ENCODE results near the gene LRFN2. TPM values are rescaled to one million over a fixed set of nuclear protein-coding genes. Genes with fewer than 3 reads are reported as not detected.

LRFN2 gene
- total and polyA plus RNA-seq, 4 donors: under 0.01 to 0.01 TPM; not detected in 2

- 61% methylated on average over 2 of the region's 2 CpGs for WGBS
- no peaks in the 10 kb centered on the region for H3K36me3 ChIP-seq (ENCODE audit: control insufficient read depth in 4 of 4, insufficient read depth in 3 of 4, low read depth in 1 of 4, low read length in 3 of 4)
These were observed 215.5 kb downstream of the LRFN2 start for GRCh38 chr6:40371621-40372020.

More at GRCh38 chr6:40371621-40372020, 215.5 kb downstream of the LRFN2 start:
- H3K9ac ChIP-seq (ENCODE audit: low read depth in 1 of 2, low read length in 2 of 2): no peak overlapping the region
- no peak overlapping the region for H3K4me3 ChIP-seq (ENCODE audit: low read depth in 1 of 3, low read length in 3 of 3)
- H3K27me3 ChIP-seq (ENCODE audit: control insufficient read depth in 4 of 4, insufficient read depth in 4 of 4, low read length in 3 of 4): no peaks in the 10 kb centered on the region
- no peaks in the 10 kb centered on the region for H3K4me1 ChIP-seq (ENCODE audit: control insufficient read depth in 4 of 4, insufficient read depth in 4 of 4, low read length in 3 of 4)
- H3K27ac ChIP-seq (ENCODE audit: low read depth in 1 of 2, low read length in 2 of 2): no peak overlapping the region
- TF ChIP-seq JUND (IDR thresholded peaks at IDR 0.05): no peak
- TF ChIP-seq YY1 (IDR thresholded peaks at IDR 0.05): no peak
- TF ChIP-seq RAD21 (IDR thresholded peaks at IDR 0.05): no peak
- no peak for TF ChIP-seq GABPA (IDR thresholded peaks at IDR 0.05 in 1 of 2, conservative IDR thresholded peaks at IDR 0.05 in 1 of 2)
- TF ChIP-seq SP1 (IDR thresholded peaks at IDR 0.05): no peak
- TF ChIP-seq NR2F2 (IDR thresholded peaks at IDR 0.05): no peak
- no peak for TF ChIP-seq ATF3 (IDR thresholded peaks at IDR 0.05)
- TF ChIP-seq HNF4G (IDR thresholded peaks at IDR 0.05): no peak
- TF ChIP-seq HNF4A (conservative IDR thresholded peaks at IDR 0.05): no peak
- TF ChIP-seq ZBTB33 (IDR thresholded peaks at IDR 0.05): no peak
- no peak for TF ChIP-seq TAF1 (conservative IDR thresholded peaks at IDR 0.05)
- TF ChIP-seq REST (IDR thresholded peaks at IDR 0.05): no peak
- TF ChIP-seq FOXA2 (IDR thresholded peaks at IDR 0.05): no peak
- no peak for TF ChIP-seq FOXA1 (IDR thresholded peaks at IDR 0.05)
- no peak for TF ChIP-seq CTCF (IDR thresholded peaks at IDR 0.05; ENCODE audit: low read depth, low read length, missing input control)
- no peak for TF ChIP-seq MAX (IDR thresholded peaks at IDR 0.05)
- TF ChIP-seq RXRA (IDR thresholded peaks at IDR 0.05): no peak
- no peak for TF ChIP-seq EGR1 (IDR thresholded peaks at IDR 0.05; ENCODE audit: low read depth in 2 of 2)
- peaks cover 0 to 2% (median 0%) of the 10 kb centered on the region in 4 donors for H3K9me3 ChIP-seq (ENCODE audit: control insufficient read depth in 4 of 4, low read length in 3 of 4)
- no peak for DNase-seq (ENCODE audit: low spot score)
